ENCODE results near the gene BIRC5.

BIRC5 gene

GRCh38 chr17:78271419-78272170 is 57.5 kb downstream of the BIRC5 start:
- H3K4me3 ChIP-seq (replicated peaks in 1 of 2; ENCODE audit: low read depth in 2 of 2, low read length in 2 of 2), result no peak overlapping the region
- TF ChIP-seq, protein P1, sequence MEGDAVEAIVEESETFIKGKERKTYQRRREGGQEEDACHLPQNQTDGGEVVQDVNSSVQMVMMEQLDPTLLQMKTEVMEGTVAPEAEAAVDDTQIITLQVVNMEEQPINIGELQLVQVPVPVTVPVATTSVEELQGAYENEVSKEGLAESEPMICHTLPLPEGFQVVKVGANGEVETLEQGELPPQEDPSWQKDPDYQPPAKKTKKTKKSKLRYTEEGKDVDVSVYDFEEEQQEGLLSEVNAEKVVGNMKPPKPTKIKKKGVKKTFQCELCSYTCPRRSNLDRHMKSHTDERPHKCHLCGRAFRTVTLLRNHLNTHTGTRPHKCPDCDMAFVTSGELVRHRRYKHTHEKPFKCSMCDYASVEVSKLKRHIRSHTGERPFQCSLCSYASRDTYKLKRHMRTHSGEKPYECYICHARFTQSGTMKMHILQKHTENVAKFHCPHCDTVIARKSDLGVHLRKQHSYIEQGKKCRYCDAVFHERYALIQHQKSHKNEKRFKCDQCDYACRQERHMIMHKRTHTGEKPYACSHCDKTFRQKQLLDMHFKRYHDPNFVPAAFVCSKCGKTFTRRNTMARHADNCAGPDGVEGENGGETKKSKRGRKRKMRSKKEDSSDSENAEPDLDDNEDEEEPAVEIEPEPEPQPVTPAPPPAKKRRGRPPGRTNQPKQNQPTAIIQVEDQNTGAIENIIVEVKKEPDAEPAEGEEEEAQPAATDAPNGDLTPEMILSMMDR (IDR thresholded peaks at IDR 0.05; ENCODE audit: low read depth, low read length), result no peak
- no peak for DNase-seq (ENCODE audit: low read depth in 2 of 2)

GRCh38 chr17:78272181-78272913 is 58.3 kb downstream of the BIRC5 start:
- peak; percentile 63 to 94 for DNase-seq (ENCODE audit: low read depth in 2 of 2)
- no peak overlapping the region for H3K4me3 ChIP-seq (replicated peaks in 1 of 2; ENCODE audit: low read depth in 2 of 2, low read length in 2 of 2)
- TF ChIP-seq, protein P1 (IDR thresholded peaks at IDR 0.05; ENCODE audit: low read depth, low read length), result no peak

GRCh38 chr17:78272914-78273258 is 58.8 kb downstream of the BIRC5 start:
- no peak for DNase-seq (ENCODE audit: low read depth in 2 of 2)
- no peak overlapping the region for H3K4me3 ChIP-seq (replicated peaks in 1 of 2; ENCODE audit: low read depth in 2 of 2, low read length in 2 of 2)
- TF ChIP-seq, protein P1 (IDR thresholded peaks at IDR 0.05; ENCODE audit: low read depth, low read length), result no peak

- TF ChIP-seq, protein P1 (IDR thresholded peaks at IDR 0.05; ENCODE audit: low read depth, low read length), result no peak
- no peak overlapping the region for H3K4me3 ChIP-seq (replicated peaks in 1 of 2; ENCODE audit: low read depth in 2 of 2, low read length in 2 of 2)
- DNase-seq (ENCODE audit: low read depth in 2 of 2), result no peak
Measured at GRCh38 chr17:78273813-78274212, 59.8 kb downstream of the BIRC5 start.
